NCI-H1092 (cell line): ENCODE results near the gene ERMN.
"Not testable (repeated sequence)": the region's sequence is repeated elsewhere in the genome, so short reads cannot be mapped to it uniquely, and the experiment has no call there.

Experiments
- DNase-seq: peaks from one replicate; lab custom pipeline; 2025; lab: John Stamatoyannopoulos, UW

ERMN gene

GRCh38 chr2:157292853-157293252 lies 32.8 kb downstream of the ERMN start:
- no peak for DNase-seq

GRCh38 chr2:157291018-157291417 lies 34.6 kb downstream of the ERMN start:
- DNase-seq: no peak

- no peak for DNase-seq
Observed at GRCh38 chr2:157290525-157290924, 35.1 kb downstream of the ERMN start.

- DNase-seq: no peak
Observed at GRCh38 chr2:157287160-157287559, 38.5 kb downstream of the ERMN start.

- DNase-seq: no peak
Observed at GRCh38 chr2:157283468-157283867, 42.2 kb downstream of the ERMN start.

- no peak for DNase-seq
Observed at GRCh38 chr2:157281316-157281715, 44.3 kb downstream of the ERMN start.

- DNase-seq: not testable (repeated sequence)
Observed at GRCh38 chr2:157279311-157279710, 46.3 kb downstream of the ERMN start.

GRCh38 chr2:157271590-157272203 lies 53.9 kb downstream of the ERMN start:
- no peak for DNase-seq

GRCh38 chr2:157269922-157270321 lies 55.7 kb downstream of the ERMN start:
- no peak for DNase-seq

GRCh38 chr2:157269060-157269459 lies 56.6 kb downstream of the ERMN start:
- no peak for DNase-seq
